SKM-1 (cell line): ENCODE results near the gene CLTB.

ENCODE experiments used
- DNase-seq: peaks from one replicate; lab custom pipeline; 2025; ENCODE audit not compliant: unreplicated experiment; lab: John Stamatoyannopoulos, UW

The CLTB gene

GRCh38 chr5:176383961-176384360, 32.4 kb downstream of the CLTB start:
- DNase-seq, result no peak

DNA sequence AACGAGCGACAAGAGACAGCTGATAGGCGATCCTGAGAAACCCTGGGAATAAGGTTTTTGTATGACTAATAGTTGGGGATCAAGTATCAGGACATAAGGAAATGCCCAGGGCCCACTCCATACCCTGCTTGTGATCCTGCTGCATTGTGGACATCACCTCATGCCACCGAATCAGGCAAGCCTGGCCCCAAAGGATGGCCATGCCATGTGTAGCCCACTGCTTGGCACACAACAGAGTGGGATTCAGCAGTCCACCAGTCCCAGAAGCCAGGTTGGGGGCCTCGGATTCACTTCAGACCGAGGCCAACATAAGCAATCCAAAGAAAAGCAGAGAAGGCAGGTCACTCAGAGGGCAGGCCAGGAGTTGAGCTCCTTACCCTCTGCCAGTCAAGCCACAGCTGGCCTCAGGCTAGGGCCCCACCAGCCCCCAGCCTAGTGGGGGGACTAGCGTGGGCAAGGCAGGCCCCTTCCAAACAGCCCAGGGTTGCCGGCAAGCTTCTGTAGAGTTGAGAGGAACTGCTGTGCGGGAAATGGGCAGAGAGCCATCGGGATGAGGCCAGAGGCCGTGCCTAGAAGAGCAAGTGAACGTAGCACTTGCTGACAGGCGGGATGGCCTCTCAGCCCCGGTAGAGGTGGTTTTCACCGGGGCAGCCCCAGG, 33.0 kb downstream of the CLTB start:
- no peak for DNase-seq

- DNase-seq, result no peak
Observed at GRCh38 chr5:176382721-176383120, 33.6 kb downstream of the CLTB start.

DNA sequence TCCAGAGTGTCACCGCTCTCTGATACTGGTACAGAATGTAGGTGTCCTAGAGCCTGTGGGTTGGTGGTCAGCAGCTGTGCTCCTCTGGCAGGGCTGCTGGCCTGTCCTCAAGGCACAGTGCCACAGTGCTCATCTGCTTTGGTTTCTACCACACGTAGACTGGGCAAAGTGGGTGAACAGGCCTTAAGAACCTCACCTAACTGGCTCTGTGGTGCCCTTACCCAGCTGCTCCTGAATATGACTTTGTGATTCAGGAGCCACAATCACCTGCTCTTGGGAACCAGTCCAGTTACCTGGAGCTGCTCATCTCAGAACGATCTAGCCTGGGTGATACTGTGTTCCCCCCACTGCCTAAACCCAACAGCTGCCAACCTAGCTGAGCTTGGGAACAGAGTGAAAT, 34.4 kb downstream of the CLTB start:
- DNase-seq, result no peak

DNA sequence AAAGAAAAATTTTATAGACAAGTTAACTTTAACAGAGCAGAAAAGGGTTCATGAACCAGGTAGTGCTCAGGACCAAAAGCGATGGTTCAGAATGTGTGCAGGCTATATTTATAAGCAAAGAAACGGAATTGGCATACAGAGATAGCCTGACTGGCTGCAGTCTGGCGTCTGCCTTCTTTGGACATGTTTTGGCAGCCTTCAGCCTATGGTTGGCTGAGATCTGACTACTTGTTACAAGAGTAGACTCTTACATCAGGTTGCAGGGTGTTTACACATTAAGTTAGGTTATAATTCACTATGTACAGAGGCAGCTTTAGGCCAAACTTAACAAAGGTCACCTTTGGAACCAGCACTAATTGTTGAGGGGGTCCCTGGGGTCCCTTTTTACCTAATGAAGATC, 34.9 kb downstream of the CLTB start:
- no peak for DNase-seq

GRCh38 chr5:176379881-176380280, 36.5 kb downstream of the CLTB start:
- peak; percentile 7 for DNase-seq

DNA sequence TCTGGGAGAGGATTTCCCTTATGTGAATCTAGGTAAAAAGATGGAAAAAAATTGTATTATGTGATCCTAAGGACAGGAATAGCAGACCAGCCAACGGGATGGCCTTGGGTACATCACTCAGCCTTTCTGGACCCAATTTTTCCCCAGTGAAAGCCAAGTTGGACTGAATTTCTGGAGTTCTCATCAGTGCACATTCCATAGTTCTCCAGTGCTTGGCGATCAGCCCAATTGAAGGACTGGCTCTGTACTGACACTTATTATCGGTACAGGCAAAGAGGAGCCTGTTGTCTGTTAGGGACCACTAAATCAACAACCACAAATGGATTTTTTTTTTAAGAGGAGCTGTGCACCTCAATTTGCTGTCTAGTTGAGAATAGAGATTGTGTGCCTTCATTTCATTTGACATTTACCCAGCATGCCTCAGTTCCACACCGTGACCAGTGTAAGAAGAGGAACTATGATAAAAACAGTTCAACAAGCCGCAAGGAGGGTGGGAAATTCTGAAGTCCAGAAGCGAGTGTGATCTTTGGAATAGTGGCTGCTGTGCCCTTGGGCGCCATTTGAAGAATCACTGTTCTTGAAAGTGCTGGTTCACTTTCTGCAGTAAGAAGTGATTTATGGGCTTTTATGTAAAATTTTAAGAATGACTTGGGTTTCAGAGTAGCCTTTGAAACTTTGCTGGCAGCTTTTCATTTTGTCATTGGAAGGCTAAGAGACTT, 43.1 kb downstream of the CLTB start:
- no peak for DNase-seq

DNA sequence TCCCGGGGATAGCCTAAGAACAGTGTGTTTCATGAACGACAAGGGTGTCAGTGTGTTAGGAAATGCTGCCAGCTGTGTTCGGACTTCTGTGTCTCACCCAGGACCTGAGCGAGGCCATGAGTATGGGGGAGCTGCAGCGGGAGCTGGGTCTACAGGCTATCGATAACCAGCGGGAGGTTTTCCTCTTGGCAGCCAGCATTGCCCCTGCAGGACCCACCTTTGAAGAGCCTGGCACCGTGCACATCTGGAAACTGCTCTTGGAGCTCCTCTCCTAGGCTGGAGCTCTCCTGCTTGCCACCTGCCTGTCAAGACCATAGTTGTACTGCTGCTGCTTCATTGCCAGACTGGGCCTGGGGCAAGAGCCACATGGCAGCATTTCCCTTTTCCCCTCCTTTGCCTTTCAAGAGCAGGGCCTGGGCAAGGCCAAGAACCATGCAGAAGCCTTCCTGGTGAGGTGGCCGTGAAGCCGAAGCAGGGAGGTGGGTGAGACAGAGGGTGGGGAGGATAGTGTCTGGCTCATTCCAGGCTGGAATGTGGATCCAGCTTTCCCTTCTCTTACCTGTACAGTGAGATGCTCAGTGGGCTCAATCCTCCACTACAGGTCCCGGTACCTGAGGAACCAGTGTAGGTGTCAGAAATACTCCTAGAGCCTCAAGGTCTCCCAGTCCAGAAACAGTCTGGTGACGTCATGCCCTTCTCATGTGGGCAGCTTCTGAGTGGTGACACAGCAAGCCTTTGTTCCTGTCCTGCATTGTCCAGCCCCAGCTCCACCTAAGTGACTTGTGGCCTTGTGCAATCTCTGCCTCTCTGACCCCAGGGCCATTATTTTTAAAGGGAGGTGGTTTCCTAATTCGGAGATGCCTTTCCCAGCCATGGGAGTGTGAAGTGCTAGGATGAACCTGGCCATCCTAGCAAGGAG, 44.5 kb downstream of the CLTB start:
- DNase-seq, result peak; percentile 10

- no peak for DNase-seq
Observed at GRCh38 chr5:176369934-176370711, 46.2 kb downstream of the CLTB start.

DNA sequence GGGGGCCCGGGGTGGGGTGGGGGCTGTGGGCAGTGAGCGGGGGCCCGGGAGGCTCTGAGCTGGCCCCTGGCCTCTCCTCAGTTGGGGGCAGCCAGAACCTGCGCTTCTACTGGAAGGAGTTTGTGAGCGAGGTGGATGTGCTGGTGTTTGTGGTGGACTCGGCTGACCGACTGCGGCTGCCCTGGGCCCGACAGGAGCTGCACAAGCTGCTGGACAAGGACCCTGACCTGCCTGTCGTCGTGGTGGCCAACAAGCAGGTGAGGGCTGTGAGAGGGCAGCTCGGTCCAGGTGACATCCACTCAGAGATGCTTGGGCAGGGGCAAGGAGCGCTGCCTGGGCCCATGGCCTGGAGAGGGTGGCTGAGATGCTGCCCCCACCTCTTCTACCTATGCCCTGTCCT, 47.6 kb downstream of the CLTB start:
- DNase-seq, result no peak

DNA sequence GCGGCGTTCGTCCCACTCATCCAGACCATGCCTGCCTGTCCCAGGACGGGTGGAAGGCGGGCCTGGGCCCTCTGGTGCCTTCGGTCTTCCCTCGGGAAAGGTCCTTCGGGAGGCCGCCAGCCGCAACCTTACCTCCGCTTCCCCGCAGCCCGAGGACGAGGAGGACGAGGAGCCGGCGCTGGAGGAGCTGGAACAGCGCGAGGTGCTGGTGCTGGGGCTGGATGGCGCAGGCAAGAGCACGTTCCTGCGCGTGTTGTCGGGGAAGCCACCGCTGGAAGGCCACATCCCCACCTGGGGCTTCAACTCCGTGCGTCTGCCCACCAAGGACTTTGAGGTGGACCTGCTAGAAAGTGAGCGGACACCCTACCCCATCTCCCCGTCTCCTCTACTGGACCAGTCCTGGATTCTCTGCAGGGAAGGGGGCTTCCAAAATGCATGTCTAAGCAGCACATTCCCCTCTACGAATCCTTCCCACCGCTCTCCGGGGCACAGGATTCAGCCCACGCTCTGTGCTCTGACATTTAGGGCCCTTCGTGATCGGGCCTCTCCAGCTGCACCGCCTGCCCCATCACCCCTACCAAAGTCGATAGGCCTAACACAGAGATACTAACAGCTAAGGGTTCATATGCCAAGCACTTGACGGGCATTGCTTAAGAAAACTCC, 50.0 kb downstream of the CLTB start:
- no peak for DNase-seq

DNA sequence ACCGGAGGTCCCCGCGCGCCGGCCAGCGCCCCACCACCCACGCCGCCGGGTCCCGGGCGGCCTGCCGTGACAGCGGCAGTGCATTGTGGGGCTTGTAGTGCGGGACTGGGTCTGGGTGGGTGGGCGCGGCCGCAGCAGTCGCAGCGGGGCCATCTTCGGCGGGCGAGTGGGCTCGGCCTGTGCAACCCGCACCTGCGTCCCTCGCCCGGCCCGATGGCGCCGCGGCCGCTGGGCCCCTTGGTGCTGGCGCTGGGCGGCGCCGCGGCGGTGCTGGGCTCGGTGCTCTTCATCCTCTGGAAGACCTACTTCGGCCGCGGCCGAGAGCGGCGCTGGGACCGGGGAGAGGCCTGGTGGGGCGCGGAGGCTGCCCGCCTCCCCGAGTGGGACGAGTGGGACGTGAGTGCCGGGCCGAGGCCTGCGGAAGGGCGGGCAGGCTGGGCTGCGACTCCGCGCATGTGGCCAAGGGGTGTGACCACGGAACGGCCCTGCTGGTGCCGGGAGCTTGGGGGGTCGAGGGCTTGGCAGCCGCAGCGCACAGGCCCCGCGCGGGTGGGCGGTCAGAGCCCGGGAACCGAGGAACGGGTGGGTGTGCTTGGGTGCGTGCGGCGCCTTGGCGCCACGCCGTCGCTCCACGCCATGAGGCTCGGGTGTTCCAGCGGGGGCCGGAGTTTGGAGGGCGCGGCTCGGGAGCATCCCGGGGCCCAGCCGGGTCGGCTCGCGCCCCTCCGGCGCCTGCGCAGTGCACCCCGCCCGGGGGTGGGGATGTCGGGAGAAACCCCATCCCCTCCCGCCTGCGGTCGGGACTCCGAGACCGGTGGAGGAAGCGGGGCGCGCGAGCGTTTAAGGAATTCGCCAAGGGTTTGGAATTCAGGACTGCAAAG, 50.7 kb downstream of the CLTB start, which contains the start of gene ARL10:
ARL10 (plus strand) TSS at position 137 of the 881 bp plus-strand sequence; CDS start at position 214, 77 bp downstream.
- no peak for DNase-seq

GRCh38 chr5:176364765-176365350, 51.5 kb downstream of the CLTB start:
- no peak for DNase-seq

DNA sequence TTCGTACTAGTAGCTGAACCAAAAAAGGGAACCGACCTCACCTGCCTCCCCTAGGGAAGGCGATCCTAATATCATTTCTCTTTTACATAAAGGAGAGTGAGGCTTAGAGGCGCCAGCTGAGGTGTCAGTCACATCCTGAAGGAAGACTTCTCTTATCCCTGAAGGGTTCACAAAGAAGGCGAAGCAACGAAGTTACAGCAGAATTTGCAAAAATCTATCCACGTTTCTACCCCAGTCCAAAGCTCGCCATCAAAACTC, 54.2 kb downstream of the CLTB start:
- no peak for DNase-seq

DNA sequence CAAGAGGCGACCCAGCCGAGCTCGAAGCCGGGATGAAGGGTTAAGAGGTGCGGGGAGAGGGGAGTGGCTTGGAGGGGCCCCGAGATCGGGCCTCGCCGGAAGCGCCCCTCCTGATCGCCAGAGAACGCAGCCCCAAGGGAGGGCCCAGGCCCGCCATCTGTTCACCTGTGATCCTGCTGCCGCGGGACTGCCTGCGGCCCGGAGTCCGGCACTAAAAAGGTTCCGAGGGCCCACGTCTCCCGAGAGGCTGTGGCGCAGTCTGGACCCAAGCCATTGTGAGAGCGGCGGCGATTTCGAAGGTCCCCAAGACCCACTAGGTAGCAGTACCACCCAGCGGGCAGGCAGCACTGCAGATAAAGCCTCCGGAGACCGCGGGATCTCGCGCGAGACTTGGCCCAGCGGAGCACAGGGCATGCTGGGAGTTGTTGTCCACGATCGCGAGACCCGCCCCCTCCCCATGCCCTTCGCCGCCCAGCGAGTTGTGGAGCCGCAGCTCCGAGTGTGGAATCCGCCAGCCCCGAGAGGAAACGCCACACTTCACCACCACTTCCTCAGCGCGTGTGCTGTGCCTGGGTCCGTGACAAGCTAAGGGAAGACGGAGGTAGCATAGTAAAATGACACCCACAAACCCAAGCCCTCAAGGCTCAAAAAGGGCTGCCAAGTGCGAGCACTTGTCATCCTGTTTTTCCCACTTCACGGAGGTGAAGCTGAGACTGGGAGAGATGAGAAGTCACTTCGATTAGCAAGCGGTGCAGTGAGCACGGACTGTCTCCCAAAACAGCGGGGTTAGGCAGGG, 54.7 kb downstream of the CLTB start, which contains the start of gene KIAA1191:
KIAA1191 (minus strand) TSS at position 328 of the 796 bp plus-strand sequence. CDS start 2,256 bp downstream, outside the sequence.
- DNase-seq, result peak; percentile 83

DNA sequence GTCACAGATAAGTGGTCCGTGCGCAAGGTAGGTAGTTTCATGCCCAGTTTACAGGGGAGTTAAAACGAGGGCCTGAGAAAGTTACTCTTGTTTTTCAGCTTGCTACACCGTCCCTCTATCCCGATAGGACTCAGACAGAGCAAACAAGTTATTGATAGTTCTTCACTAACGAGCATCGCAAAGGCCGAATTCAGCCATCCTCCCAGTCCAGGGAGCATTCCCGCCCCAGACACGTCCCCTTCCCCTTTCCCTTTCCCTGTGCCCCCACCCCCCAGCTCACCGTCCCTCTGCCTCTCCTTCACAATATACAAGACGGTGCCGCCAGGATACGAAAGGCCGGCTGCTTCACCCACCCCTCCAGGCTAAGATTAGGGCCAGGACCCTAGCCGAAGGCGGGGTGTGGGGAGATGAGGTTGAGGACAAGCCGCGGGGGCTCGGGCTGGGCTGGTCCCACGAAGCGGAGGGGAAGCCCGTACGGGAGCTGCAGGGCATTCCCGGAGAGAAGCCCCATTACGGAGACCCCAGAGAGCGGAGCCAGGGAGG, 55.4 kb downstream of the CLTB start:
- DNase-seq, result peak; percentile 5

DNA sequence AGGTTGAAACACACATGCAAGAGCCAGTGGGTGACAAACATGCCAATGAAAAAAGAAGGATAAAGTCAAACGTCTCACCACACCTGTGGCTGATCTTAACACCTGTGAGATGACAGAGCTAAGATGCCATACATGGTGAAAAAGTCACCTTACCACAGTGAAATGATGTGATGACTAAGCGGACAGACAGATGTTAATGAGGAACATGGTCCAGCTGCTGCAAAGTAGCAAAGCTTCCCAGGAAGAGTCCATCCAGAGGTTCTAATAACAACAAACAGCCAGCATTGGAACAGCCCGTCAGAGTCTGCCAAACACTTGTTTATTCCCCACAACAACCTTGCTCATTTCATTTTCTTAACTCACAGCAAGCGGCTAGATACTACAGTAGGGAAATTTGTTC, 56.7 kb downstream of the CLTB start:
- no peak for DNase-seq

DNA sequence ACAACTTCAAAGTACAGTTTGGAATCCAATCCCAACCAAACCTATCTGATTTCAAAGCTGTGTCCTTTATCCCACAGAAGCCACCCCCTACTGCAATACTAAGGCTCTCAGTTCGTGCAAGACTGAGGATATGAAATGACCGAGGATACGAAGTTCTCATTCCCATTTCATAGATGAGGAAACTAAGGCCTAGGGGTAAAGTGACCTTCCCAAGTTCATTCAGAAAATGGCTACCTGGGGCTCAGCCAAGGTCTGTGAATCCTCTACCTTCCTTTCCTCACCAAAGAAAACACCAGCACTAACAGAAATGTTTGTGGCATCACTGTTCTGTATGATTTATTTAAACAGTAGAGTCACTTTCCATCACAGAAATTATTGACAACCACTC, 60.2 kb downstream of the CLTB start:
- DNase-seq, result no peak
